Stimulated activated CD4-positive, alpha-beta T cell treated with anti-CD3 and anti-CD28 coated beads, Interleukin-12 subunit alpha, Interleukin-12 subunit beta, amount 100 ng/mL, for 4 hours (primary cell): ENCODE data around the gene TRIM37.
"Not testable (repeated sequence)": the region's sequence is repeated elsewhere in the genome, so short reads cannot be mapped to it uniquely, and the experiment has no call there.

ENCODE experiments used
- DNase-seq: peaks from one replicate; pipeline ENCODE4 v3.0.0-alpha.2; 2020

Gene TRIM37

DNA sequence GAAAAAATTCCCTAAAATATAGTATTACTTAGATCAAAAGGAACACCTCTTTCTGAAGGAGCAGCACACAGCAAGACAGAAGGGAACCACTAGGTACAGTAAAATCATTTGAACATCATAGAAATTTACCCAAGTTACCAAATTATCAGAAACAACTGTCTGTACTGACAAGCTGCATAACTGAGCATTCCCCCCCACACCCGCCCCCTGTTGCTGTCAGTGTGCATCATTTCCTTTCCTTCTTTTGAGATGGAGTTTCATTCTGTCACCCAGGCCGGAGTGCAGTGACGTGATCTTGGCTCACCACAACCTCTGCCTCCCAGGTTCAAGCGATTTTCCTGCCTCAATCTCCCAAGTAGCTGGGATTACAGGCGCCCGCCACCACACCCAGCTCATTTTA is 120.7 kb downstream of the TRIM37 start:
- DNase-seq: no peak

DNA sequence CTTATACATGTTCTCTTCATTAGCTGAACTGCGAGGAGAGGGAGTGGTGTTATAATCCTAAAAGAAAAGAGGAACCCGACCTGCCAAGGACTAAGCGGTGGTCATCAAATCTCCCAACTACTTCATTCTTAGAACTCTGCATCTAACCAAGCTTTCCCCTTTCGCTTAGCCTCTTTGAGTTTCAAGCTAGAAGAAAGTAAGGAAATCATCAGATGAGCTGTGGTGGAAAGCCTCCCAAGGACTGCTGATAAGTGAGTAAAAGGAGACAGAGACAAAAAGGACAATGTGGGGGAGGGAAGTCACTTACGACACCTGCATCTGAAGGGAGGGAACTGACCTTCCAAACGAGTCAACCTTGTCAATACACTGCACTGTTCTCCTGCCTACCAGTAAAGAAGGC is 121.3 kb downstream of the TRIM37 start:
- no peak for DNase-seq

DNA sequence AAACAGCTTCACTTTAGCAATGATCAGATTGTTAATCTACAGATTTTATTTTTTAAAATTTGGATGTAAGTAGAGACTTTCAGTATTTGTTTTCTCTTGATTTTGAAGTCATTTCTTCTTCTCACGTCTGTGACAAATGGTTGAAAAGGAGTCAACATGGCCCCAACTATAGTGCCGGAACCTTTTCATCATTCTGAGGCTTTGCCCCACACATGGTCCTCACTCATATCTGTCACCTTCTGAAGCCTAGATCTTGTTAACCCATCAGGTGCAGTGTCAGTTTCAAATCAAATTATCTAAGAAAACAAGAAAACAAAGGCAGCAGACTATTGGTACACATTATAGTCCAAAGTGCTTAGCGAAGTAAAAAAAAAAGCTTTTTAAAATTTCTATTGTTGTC is 124.1 kb downstream of the TRIM37 start:
- DNase-seq: no peak

DNA sequence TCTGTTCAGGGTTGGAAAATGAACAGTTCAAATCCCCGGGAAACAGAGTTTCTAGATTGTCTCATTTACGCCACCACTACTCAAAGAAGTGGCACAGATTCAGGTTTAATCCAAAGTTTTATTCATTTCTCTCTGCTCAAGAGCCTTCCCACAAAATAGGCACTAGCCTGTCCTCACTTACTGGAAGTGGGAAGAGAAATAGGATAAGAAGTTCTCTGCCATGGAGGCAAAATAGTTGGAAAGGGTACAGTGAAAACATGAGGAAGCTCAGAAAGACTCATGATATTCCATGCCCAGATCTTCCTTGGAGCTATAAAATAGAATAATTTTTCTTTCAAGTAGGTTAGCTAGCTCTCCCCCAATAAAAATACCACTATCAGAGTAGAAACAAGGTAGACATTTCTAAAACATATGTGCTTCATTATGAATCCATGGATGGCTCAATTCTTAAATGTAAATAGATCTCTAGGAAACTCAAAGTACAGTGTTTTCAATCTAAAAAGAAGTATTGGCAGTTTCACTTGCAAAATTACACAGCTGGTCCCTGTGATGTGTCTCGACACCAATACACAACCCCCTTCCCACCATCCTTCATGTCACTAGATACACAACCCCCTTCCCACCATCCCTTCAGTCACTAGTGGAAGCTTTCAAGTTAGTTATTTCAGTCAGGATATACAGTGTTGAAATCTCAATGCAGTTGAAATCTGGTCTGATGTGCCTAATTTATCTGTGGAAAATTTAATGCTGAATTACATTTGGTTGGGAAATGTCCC is 125.8 kb downstream of the TRIM37 start:
- no peak for DNase-seq

DNA sequence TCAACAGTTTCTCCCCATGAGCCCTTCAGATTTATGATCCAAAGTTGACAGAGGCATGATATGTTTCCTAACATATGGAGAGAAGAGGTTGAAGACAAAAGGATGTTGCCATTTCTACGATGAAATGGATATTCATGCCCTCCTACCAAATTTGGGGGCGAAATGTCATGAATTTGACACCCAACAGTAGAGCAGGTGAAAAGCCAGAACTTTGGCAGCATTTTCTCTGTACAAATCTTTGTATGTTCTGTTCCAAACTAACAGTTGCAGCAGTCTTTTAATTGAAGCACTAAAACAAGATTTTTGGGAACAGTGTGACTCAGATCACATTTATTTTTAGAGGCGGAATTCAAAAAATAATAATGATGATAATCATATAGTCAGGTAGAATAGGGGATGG is 130.1 kb downstream of the TRIM37 start:
- no peak for DNase-seq

DNA sequence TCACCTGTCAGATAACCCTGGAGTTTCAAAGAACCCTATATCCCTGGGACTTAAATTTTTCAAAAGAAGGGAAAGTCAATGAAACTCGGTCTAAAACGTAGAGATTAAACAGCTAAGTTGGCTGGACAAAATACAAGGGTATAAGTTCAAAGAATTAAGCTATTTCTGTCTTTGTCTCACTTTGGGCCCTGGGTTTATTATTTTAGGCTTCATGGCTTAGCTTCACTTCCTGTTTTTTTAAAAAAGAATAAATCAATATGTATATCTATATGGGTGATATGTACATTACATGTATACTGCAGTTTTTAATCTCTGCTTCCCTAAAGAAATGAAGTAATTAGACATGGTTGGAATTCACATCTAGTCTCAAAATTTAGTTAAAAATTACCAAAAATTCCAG is 132.3 kb downstream of the TRIM37 start:
- no peak for DNase-seq

DNA sequence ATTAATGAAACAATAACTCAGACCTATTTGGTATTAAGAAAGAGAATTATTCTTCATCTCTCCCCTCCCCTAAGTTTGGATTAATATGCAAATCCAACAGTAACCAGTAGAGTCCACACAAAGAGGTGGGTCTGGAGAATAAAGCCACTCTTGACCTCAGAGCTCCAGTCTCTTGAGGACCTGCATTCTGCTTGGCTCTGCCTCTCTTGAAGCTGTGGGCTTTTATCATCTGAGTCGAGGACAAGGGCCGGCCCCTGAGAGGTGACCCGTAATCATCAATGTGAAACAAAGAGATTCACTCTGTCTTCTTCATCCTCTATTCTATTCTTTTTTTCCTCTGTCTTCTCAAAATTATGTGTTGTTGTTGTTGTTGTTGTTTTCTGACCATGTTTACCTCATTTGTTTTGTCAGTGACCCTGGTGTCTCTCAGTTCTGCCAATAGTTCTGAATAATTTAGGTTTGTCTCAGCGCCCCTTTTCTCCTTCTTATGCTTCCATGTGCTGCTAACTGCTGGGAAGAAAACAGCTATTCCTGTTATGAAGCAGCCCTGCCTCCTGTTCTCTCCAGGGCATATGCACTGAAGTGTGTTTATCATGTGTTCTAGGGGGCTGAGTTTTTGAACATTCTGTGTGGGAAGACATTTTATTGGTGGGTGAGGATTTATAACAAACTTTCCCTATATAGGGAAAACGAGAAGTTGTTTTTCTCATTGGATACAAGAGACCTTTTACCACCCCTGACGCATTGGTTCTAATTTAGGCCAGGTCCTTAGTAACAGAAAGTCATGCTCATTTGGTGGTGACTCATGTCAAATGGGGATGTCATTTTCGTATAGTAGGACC is 135.8 kb downstream of the TRIM37 start:
- DNase-seq: no peak

DNA sequence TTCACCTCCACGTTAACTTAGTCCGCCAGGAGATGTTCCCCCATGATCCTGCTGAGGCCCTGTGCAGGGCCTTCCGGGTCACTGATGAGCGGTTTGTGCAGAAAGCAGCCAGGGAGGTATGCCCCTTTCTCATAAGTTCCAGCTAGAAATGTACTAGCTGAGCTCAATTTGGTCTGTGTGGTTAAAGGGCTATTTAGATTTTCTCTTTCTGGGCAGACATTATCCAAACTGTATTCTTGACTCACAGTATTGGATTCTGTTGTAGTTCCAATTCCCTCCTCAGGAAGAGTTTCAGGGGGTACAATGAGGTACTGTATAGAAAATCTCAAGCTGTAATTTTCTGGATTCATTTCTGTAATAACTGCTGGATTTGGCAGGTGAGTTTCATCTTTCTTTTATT is 137.1 kb downstream of the TRIM37 start:
- no peak for DNase-seq

DNA sequence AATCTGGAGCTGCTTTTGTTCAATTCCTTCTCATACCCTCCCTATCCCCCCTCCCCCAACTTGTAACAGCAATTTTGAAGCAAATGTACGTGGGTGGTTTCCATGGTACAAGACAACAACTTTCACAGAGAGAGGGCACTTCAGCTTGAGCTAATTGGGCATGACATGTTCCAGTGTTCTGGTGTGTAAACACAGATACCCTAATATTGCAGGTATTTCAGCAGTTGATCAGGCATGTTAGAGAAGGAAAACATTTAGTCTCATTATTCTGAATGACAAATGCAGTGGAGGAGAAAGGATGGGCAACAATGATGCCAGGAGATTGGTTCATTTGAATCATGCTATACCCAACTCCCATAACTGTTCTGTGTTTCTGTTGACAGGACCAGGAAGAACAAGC is 137.5 kb downstream of the TRIM37 start:
- no peak for DNase-seq

DNA sequence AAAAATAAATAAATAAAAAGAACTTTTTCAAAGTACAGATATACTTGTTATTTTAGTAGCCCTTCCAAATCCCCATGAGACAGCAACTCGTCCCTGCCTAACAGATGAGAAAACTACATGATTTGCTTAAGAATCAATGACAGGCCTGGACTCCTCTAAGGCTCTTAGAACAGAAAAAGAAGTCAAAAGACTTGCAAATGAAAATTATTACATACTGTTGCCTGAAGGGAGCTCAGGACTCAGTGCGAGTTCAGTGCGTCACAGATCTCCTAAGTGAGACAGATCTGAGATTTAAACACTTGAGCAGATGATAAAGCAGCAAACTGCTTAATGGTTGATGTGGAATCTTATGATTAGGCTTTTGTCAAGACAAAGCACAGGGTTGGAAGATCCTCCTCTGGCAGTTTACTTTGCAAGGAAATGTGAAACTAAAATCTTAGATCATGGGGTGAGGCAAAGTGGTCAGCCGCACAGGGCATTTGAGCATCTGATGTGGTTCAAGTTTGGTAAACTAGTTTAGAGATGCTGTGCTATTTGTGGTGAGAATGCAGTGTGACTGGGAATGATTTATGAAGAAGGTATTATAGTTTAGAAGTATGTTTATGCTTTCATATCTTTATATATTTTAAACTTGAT is 138.1 kb downstream of the TRIM37 start:
- no peak for DNase-seq

DNA sequence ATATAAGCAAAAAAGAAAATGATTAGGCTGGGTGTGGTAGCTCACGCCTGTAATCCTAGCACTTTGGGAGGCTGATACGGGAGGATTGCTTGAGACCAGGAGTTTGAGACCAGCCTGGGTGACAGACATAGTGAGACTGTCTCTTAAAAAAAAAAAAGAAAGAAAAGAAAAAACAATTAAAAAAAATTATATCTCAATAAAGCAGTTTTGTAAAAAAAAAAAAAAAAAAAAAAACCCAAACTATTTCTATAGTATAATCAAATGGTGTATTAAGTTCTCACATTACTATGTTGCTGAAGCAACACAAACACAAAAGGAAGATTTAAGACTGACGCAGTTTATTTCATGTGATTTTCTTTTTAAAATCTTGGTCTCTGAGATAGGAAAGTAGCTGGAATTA is 140.5 kb downstream of the TRIM37 start:
- no peak for DNase-seq

DNA sequence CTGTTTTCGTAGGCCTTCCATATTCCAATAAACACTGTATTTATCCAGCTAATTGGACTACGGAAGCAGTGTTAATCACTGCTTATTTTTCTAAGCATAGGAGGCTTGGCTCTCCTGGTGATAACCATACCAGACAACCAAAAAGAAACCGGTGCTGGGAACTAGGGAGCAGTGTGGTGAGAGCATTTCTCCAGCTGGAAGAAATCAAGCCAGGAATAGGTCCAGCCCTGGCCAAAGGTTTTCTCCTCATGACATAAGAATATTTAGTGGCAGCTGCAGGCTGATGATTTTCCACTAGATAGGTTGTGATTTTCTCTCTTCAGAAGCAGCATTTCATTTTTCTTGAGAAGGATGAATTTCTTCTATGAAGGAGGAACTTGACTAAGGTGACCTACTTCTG is 141.5 kb downstream of the TRIM37 start:
- DNase-seq: no peak

DNA sequence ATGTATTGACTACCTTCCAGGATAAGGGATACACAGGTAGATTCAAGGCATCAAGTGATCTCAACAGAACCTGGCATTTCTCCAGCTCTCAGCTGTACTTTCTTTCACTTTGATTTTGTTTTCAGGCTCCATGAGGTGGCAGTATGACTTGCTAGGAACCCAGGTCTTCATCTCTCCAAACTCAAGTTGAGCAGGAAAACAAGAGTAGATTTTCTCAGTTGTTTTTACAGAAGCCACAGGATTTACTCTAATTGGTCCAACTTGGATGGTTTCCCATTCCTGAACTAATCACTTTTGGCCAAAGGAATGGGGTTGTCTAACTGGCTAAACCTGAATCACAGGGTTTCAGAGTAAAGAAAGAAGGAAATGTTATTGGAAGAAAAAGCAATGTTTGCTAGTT is 146.6 kb downstream of the TRIM37 start:
- no peak for DNase-seq

DNA sequence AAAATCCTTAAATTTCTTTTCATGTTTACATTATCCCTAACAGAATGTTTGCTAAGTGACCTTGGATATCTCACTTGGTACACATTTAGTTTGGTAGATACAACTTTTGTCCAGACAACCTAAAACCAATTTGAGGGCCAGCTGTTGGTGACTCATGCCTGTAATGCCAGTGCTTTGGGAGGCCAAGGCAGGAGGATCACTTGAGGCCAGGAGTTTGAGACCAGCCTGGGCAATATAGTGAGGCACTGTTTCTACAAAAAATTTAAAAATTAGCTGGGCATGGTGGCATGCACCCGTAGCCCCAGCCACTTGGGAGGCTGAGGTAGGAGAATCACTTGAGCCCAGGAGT is 149.0 kb downstream of the TRIM37 start:
- not testable (repeated sequence) for DNase-seq

DNA sequence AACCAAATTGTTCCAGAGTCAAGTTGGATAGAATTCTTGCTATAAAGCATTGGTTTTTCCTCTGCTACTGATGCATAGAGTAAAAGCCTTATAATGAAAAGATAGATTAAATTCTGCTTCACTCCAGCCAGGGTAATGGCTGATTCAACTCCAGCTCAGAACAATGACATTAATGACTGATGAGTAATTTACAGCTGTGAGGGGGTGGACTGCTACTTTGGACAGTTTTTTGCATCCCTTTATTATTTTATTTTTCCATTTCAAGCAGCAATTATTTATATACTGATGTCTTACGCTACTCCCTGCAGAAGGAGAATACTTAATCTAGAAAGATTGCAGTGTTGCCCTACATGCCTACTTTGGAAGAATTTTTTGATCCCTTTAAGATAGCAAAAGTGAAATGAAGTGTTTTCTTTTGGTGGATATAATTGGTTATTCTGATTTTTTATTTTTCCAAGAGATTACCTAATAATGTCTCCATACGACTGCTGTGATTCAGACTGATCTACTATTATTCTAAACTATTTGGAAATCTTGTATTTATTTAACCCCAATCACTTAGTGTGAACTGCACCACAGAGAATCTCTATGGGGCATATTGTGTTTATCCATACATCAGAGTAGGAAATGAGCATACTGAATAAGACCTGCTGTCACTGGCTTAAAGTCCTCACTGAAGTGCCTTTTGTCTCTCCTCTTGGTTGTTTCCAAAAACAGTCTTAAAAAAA is 149.5 kb downstream of the TRIM37 start:
- no peak for DNase-seq

DNA sequence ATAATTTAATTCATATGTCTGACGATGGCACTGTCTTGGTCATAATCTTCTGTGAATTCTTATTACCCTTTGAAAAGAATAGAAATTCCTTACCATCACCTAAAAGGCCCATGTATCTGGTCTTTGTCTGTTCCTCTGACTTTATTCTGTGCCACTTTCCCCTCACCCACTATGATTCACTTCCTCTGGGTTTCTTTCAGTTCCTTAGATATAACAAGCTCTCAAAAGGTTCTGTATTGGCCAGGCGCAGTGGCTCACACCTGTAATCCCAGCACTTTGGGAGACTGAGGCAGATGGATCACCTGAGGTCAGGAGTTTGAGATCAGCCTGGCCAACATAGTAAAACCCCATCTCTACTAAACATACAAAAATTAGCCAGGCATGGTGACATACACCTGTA is 152.3 kb downstream of the TRIM37 start:
- DNase-seq: not testable (repeated sequence)

DNA sequence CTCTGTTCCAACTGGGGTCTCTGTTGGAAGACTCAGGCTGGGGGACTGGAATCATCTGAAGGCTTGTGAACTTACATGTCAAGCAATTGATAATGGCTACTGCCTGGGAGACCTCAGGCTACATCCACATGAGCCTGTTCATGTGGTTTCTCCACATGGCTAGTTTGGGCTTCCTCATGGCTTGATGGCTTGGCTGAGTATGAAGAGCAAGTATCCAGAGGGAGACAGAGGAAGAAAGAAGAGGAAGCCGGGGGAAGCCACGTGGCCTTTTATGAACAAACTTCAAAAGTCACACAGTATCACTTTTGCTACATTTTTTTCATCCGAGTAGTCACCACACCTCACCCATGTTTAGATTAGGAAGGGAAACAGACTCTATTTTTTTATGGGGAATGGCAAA is 158.9 kb downstream of the TRIM37 start:
- DNase-seq: no peak

DNA sequence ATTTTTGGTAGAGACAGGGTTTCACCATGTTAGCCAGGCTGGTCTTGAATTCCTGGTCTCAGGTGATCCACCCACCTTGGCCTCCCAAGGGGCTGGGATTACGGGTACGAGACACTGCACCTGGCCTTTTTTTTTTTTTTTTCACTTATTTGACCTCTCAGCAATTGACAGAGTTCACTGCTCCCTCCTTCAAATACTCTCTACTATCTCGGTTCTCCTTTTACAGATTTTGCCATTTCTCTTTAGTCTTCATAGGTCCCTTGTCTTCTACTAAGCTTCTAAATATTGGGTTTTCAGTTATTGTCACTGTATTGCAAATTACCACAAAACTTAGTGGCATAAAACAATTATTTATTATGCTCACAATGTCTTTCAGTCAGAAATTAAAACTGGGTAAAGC is 159.3 kb downstream of the TRIM37 start:
- no peak for DNase-seq

DNA sequence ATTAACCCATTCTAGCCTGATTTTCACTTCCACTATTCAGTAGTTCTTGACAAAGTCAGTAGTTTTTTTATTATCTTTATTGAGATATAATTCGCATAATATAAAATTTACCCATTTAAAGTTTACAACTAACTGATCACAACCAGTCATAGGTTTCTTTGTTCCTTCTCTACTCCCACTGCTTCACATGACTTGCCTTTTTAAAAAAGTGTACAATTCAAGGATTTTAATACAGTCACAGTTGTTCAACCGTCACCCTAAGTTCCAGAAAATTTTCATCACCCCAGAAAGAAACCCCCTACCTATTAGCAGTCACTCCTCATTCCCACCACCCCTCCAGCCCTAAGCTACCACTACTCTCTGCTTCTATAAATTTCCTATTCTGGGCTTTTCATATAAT is 162.5 kb downstream of the TRIM37 start:
- DNase-seq: no peak

DNA sequence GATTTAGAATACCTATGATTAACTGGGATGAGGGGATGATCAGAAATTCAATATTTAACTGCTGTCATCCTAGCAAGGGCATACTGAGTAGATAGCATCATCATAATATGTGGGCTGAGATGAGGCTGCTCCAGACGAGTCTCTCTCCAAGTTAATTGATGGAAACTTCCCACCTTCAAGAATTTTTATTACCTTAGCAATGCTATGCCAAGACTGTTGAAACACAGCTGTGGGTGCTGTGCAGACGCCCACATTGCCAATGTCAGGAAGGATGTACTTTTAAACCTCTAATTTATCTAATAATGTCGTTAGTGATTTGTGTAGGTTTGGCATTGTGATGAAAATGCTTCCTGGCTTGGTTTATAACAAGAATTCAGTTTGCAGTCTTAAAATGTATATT is 170.4 kb downstream of the TRIM37 start:
- DNase-seq: no peak

DNA sequence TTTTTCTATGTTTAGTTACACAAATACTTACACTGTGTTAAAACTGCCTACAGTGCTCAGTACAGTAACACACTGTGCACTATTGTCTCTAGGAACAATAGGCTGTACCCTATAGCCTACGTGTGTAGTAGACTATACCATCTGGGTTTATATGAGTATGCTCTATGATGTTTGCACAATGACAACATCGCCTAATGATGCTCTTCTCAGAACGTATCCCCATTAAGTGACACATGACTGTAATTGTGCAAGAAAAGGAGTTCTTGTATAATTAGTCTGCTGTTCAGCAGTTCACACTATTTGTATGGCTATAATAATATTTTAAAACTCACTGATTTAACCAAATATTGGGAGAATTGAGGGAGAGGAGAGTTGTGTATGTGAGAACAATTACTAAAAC is 173.7 kb downstream of the TRIM37 start:
- no peak for DNase-seq
